ENCODE data around the gene CNPY3.

- TF ChIP-seq CTCF (conservative IDR thresholded peaks at IDR 0.05 in 1 of 2, IDR thresholded peaks at IDR 0.05 in 1 of 2; ENCODE audit: low read depth in 1 of 2, low read length in 2 of 2) (no peak), EZH2 (IDR thresholded peaks at IDR 0.05; ENCODE audit: low read length, missing control alignments) (no peak)
These were observed 33.4 kb downstream of the CNPY3 start for GRCh38 chr6:42962502-42963178.

Data from fibroblast of lung (primary cell).